Fibroblast of villous mesenchyme (primary cell): Measurements from ENCODE around the gene OPTC. TPM values are rescaled to one million over a fixed set of nuclear protein-coding genes. Genes with fewer than 3 reads are reported as not detected.

Experiments used
- DNase-seq: peaks from one replicate; pipeline ENCODE4 v3.0.0-alpha.2; 2010; ENCODE audit warnings: low read depth
- H3K4me3 ChIP-seq: 2 replicates; pipeline ENCODE4 v1.5.1; 2011; ENCODE audit warnings: low read depth, mild to moderate bottlenecking, low read length
- CTCF ChIP-seq: IDR thresholded peaks from 2 replicates; pipeline ENCODE4 v1.5.1; 2012; ENCODE audit warnings: low read depth, mild to moderate bottlenecking, low read length; ENCODE audit not compliant: insufficient read depth
- total RNA-seq: library from RNA; depleted of rRNA; stranded (reverse); fragments of >200 nt; gene quantifications from 2 replicates; pipeline ENCODE4 v1.2.3, GENCODE V29; 2012

Gene OPTC
- total RNA-seq, 1 donor: not detected

GRCh38 chr1:203486618-203487370, 7.2 kb upstream of the OPTC start:
- TF ChIP-seq CTCF: no peak
- no peak for DNase-seq
- H3K4me3 ChIP-seq: peak overlapping the region; percentile 43

- H3K4me3 ChIP-seq: no peak overlapping the region
- TF ChIP-seq CTCF: no peak
- no peak for DNase-seq
These were observed 5.4 kb upstream of the OPTC start for GRCh38 chr1:203488539-203488938.

GRCh38 chr1:203490607-203491006, 3.3 kb upstream of the OPTC start:
- TF ChIP-seq CTCF: no peak
- no peak overlapping the region for H3K4me3 ChIP-seq
- DNase-seq: no peak

GRCh38 chr1:203491664-203492063, 2.3 kb upstream of the OPTC start:
- DNase-seq: no peak
- TF ChIP-seq CTCF: no peak

GRCh38 chr1:203492082-203492747, 1.7 kb upstream of the OPTC start:
- H3K4me3 ChIP-seq: no peak overlapping the region
- TF ChIP-seq CTCF: no peak
- DNase-seq: no peak

More at GRCh38 chr1:203491664-203492063, 2.3 kb upstream of the OPTC start:
- no peak overlapping the region for H3K4me3 ChIP-seq

GRCh38 chr1:203492748-203493130, 1.2 kb upstream of the OPTC start:
- TF ChIP-seq CTCF: no peak
- no peak for DNase-seq
- H3K4me3 ChIP-seq: no peak overlapping the region
